Activated T-cell treated with anti-CD3 and anti-CD28 coated beads for 1 hour (primary cell): Measurements from ENCODE around the gene LRRC66.

Experiments used
- DNase-seq: peaks from one replicate; pipeline ENCODE4 v3.0.0-alpha.2; 2020; ENCODE audit warnings: low read depth

Gene LRRC66

GRCh38 chr4:52019936-52020657, at the start of gene LRRC66:
LRRC66 (minus strand) TSS chr4:52020363; CDS start chr4:52017613, 2,750 bp downstream.
- DNase-seq: no peak

DNA sequence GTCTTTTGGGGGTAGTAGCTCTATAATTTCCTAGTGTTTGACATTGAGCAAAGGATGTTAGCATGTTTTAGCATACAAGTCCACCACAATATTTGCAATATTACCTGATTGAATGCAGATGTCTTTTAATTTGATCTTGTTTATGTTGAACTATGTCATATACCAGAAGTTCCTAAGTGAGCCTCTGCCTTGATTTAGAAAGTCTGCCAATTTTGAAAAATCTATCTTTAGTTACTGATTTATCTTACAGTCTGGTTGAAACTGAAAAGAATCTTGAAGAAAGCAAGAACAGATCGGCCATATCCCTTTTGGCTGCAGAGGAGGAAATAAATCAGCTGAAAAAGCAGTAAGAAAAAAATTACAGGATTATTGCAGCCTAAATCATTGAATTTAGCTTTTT, 49.4 kb upstream of the LRRC66 start:
- DNase-seq: no peak

DNA sequence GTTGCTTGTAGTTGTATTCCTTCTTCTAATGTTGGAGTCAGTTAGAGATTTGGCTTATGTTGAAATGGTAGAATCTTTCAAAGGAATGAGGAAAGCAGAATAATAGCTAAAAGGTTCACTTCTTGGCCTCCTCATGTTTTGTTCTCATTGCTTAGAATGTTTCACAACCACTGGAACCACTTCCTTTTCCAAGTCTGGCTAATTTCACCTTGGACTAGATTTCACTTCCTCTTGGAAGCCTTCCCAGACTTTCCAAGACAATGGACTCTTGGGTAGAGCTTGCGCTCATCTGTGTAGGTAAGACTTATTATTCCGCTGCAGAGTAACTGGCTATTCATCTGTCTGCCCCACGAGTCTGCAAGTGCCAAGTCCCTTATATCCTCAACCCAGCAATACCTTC, 39.2 kb upstream of the LRRC66 start:
- no peak for DNase-seq

DNA sequence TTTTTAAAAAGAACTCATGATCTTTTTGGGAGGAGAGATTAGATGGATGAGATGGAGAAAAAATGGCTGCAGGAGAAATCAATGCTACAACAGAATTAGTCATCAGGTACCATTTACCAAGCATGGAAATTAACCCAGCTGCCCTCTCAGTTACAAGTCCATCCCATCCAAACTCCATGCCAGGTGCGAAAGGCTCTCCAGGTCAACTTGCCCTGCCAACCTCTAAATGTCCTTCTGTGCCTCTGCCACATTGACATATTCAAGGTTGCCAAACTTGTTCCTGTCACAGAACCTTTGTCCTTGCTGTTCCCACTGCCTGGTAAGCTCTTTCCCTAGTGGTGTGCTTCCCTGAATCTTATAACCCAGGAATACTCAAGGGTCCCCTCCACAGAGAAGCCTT, 38.1 kb upstream of the LRRC66 start:
- no peak for DNase-seq

DNA sequence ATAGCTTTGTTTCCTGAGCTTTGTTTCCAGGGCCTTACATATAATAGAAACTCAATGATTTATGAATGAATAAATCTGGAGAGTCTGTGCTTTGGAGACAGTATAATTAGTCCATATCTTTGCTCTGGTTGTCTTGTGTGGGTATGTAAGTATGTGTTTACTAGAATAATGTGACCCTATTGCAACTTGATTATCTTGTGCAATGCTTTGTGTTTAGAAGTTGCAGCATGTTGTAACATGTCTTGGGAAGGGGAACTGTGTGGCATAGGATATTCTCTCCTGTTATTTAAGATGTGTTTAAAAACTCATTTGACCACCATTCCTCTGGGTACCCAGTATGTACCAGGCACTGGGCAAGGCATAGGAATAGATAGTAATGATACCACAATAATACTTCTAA, 37.0 kb upstream of the LRRC66 start:
- no peak for DNase-seq

- no peak for DNase-seq
Observed at GRCh38 chr4:52054254-52054653, 34.1 kb upstream of the LRRC66 start.

GRCh38 chr4:52052475-52052780, 32.3 kb upstream of the LRRC66 start:
- DNase-seq: no peak

DNA sequence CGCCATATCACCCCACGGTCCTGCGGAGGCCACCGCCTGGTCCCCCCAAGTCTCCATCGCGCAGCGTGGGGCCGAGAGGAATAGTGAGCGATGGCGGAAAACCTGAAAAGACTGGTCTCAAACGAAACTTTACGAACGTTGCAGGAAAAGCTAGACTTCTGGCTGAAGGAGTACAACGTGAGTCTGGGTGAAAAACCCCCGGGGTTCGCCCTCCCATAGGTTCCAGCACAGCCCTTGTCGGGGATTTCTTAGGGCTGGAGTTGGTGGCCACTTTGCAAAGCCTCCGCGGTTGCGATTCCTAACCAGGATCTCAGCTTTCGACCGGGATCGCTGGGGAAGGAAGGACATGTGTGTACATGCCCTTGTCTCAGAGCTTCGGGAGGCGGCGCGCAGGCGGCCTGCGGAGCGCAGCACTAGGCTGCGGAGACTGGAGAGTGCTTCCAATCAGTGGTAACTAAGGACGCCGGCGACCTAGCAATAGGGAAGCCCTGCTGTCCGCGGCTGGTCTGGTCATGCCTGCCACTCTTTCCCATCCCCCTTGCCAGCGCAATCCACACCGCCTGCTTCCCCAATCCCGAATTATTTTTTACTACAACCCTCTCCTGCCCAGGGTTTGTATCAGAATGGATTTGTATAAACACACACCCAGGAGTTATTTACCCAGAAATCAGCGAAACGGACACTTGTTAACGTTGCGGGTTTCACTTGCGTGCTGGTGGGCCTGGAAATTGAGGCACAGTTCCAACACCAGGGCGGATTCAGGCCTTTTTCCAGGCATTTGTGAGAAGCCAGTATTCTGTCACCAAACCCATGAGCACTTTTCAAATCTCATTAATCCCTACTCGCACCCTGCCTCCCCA, 31.7 kb upstream of the LRRC66 start:
- DNase-seq: no peak

DNA sequence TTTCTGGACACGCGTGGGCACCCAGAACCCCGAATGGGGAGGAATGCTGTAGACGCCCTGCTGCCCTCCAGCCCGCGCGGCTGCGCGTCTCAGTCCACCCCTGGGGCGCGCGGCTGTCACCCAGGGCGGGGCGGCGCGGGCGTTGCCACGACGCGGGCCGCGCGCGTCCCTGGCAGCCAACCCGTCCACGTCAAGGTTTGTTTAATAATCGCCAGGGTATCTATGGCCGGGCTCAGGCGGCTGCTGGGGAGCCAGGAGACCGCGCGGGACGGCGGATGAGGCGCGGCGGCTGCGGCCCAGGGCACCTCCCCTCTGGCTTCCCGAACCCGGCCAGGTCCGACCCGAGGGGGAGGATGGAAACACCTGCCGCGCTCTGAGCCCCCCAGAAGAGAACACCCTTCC, 31.1 kb upstream of the LRRC66 start, which contains the start of gene SPATA18:
TSS of gene SPATA18 (plus strand) at position 92 of the 402 bp plus-strand sequence. CDS start 401 bp downstream, outside the sequence.
- DNase-seq: no peak

DNA sequence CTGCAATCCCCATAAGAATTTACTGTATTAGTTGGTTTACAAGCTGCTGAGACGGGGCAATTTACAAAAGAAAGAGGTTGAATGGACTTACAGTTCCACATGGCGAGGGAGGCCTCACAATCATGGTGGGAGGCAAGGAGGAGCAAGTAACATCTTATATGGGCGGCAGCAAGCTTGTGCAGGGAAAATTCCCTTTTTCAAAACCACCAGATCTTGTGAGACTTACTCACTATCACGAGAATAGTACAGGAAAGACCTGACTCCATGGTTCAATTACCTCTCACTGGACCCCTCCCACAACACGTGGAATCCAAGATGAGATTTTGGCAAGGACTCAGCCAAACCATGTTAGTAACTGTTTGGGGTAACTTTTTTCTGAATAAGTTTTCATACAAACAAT, 29.1 kb upstream of the LRRC66 start:
- DNase-seq: no peak

DNA sequence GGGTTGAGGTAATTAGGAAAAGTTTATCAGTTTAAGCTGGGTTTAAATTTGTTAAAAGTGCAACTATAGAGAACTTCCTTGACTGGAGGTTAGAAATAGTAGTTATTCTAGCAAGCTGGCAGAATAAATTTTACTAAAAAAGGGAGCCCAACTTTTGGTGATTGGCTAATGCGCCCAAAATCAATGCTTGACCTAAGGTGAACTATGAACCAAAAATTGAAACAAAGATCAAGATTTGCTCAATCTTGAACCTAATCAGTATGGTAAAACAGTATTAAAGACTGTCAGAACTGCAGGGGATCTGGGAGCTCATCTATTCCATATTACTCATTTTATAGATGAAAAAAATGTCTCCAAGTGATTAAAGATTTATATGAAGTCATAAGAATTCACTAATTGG, 24.9 kb upstream of the LRRC66 start:
- DNase-seq: no peak

- DNase-seq: peak; percentile 63
Observed at GRCh38 chr4:52038103-52038912, 18.1 kb upstream of the LRRC66 start, which contains the start of gene SGCB. SGCB (minus strand) TSS chr4:52038299; CDS start chr4:52038259, 40 bp downstream.

DNA sequence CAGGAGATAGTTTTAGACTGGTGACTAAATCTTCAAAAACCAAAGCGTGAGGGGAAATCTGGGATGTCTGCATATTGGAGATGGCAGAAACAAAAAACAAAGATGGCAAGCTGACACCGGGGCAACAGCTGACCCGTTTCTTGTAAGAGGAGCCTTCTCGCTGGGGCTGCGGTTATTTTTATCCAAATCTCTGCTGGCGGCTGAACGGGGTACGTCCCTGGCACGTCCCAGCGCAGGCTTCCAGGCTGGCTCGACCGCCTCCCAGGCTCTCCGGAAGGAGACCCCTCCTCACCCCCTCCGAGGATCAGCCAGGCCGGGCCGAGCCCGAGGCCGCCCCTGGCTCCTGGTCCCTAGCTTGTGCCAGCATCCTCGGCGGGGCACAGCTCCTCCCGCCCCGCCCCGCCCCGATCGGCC, 17.5 kb upstream of the LRRC66 start:
- DNase-seq: no peak

GRCh38 chr4:52036886-52037530, 16.8 kb upstream of the LRRC66 start:
- no peak for DNase-seq

DNA sequence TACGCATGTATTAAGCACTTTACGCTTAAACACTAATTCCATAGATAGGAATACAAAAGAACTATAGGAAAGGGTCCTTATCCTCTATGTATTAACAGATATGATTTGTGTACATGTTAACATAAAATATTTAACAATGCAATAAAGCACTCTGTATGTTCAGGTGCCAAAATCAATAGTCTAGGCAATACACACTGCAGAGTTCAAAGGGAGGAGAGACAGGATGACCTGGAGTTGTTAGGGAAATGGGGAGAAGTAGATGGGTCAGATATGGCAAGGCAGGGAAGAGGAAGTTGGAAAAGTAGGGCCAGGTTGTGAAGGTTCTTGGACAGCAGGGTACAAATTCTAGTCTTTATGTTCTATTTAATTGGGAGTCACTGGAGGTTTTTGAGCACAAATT, 15.0 kb upstream of the LRRC66 start:
- DNase-seq: no peak

DNA sequence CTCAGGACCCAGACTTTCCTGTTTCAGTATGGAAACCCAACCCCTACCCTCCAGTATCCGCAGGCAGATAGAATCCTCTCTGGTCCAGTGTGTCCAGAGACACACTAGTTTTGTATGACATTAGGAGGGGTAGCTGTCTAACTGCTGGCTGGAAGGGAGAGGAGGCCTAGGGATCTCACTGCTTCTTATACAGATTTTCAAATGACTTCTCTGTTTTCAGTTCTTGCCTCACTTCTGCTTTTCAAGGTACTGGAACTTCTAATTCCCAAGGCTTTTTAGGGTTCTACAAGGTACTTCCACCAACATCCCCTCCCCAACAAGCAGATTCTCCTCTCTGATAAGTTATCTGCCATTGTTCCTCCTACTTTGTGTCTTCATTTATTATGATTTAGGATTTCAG, 11.8 kb upstream of the LRRC66 start:
- no peak for DNase-seq

- DNase-seq: no peak
Observed at GRCh38 chr4:52028970-52029369, 8.8 kb upstream of the LRRC66 start.

DNA sequence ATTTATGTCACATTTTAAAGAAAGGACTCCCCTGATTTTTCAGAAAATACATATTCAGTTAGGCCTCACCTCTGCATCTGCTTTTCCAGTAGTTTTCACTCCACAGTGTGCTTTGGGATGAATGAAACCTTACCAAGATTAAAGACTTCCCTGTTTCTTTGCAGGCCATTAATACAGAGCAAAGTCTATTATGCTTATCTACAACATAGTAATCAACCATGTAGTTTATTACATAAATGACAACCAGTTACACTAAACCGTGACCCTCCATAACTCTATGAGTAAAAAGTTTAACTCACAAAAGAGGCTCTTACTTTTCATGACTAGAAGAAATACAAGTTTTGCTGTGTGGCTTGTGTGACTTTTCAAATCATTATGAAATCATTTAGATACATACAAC, 2.3 kb downstream of the LRRC66 start:
- DNase-seq: no peak

DNA sequence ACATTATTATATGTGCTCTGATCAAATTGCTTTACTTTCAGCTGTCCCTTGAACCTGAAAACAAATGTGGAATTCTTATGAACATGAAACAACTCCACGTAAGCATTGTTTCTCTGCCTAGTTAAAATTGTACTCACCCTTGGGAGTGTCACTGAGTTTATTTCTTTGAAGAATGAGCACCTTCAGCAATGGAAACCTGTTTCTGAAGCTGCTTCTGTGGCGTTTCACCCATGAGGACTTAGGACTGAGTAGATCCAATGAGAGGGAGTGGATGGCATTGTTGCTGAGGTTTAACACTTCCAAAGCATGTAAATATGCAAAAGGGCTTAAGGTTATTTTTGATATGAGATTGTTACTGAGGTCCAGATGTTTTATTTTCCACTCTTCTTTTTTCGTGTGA, 3.2 kb downstream of the LRRC66 start:
- no peak for DNase-seq

DNA sequence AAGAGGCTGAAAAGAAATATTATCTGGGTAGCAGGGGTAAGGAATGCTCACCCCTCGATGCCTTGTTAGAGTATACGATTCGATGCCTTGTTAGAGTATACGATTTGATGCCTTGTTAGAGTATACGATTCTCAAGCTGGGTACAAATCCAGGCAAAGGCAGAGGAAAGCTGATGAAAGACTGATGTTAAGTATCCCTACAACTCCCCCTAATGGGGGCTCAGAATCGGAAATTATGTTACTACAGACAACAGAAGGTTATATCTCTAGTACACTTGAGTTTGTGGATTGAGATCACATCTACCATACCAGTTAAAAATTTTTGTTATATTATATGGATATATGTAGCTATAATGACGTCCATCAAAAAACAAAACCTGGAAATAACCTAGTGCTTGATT, 4.8 kb downstream of the LRRC66 start:
- no peak for DNase-seq

DNA sequence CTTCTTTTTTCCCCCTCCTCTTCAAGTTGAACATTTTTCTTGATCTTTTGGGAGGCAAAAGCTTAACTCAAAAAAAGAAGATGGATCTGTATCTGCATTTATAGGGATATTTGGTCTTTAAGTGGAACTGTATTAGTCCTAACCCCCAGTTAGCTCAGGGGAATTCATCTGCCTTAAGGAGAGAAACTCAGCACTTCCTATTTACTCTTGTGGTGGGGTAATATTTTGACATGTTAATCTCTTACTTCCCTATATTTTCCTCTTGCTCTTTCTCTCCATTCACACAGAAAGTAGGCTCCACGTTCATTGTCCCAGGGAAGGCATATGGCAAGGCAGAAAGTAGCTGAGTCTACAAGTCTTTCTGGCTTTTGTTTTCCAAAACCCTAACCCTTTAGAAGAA, 5.3 kb downstream of the LRRC66 start:
- DNase-seq: no peak

DNA sequence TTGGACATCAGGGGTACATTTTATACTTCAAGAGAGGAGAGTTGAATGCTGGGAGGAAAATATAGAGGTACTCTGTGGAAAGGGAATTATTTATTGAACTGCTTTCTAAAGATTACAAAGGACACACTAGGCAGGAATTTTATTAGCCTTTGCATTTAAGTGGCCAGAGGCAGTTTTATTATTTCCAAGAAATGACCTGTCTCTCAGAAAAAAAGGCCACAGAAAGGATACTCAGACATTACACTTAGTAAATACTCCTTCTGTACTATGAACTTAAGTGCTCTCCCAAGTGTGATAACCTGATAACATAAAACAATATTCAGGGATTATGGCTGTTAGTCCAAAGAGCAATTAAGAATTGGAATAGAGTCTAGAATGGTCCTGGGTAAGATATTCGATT, 7.5 kb downstream of the LRRC66 start:
- no peak for DNase-seq
